ENCODE data around the gene UACA. TPM values are rescaled to one million over a fixed set of nuclear protein-coding genes. Genes with fewer than 3 reads are reported as not detected.

UACA gene
- total RNA-seq, 2 donors from 2014 or later = 16.3 to 35.2 TPM

DNA sequence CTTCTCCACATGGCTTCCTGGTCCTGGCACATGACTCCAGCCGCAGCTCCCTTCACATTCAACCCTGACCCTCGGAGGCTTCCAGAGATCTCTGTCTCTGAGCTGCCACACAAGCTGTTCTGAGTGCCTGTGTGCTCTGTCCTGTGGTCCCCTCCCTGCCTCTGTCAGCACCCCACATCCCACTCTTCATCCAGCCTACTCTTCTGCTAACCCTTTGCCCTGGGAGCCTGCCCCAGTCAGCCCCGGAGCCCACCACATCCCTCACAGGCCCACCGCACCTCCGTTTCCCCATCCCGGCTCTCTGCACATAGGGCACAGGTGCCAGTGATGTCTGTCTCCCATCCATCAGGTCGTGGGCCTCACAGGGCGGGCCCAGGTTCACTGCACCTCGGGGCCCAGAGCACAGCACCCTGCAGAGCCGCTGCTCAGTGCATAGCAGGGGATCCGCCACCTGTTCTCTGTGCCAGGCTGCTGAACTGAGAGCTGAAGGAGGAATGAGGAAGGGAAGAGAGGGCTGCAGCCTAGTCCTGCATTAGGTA lies 133.6 kb downstream of the UACA start:
- Histone ChIP-seq H3K27ac (no peak overlapping the region), H3K4me1 (replicated peaks) (peaks cover 8% of the 10 kb centered on the region), H3K36me3 (no peaks in the 10 kb centered on the region), H3K9me3 (no peaks in the 10 kb centered on the region), H3K27me3 (replicated peaks; ENCODE audit: insufficient read depth) (no peaks in the 10 kb centered on the region), H3K4me3 (no peak overlapping the region)
- DNase-seq (ENCODE audit: low spot score) = no peak
- TF ChIP-seq POLR2A (IDR thresholded peaks at IDR 0.05) = no peak
- TF ChIP-seq POLR2AphosphoS5 (IDR thresholded peaks at IDR 0.05) = no peak
- TF ChIP-seq, protein P1, sequence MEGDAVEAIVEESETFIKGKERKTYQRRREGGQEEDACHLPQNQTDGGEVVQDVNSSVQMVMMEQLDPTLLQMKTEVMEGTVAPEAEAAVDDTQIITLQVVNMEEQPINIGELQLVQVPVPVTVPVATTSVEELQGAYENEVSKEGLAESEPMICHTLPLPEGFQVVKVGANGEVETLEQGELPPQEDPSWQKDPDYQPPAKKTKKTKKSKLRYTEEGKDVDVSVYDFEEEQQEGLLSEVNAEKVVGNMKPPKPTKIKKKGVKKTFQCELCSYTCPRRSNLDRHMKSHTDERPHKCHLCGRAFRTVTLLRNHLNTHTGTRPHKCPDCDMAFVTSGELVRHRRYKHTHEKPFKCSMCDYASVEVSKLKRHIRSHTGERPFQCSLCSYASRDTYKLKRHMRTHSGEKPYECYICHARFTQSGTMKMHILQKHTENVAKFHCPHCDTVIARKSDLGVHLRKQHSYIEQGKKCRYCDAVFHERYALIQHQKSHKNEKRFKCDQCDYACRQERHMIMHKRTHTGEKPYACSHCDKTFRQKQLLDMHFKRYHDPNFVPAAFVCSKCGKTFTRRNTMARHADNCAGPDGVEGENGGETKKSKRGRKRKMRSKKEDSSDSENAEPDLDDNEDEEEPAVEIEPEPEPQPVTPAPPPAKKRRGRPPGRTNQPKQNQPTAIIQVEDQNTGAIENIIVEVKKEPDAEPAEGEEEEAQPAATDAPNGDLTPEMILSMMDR (IDR thresholded peaks at IDR 0.05) = no peak
- 95% methylated on average over 11 of the region's 11 CpGs for WGBS
- intact Hi-C loops (cut with DNase I) = no loop called here

DNA sequence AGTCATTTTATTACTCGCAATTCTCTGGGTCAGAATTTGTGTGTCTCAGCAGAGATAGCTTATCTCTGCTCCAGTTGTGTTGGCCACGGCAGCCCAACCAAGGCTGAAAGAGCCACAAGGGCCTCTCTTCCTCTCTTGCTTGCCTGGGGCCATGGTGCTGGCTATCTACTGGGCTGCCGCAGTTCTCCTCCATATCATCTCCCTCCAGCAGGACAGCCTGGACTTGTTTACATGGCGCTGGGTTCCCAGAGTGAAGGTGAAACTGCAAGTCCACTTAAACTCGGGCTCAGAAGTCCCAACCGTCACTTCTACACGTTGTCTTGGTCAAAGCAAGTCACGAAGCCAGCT lies 134.8 kb downstream of the UACA start:
- no peak for DNase-seq (ENCODE audit: low spot score)
- H3K4me1 ChIP-seq (replicated peaks) = peaks cover 5% of the 10 kb centered on the region
- intact Hi-C loops (cut with DNase I) = no loop called here
- no peaks in the 10 kb centered on the region for H3K27me3 ChIP-seq (replicated peaks; ENCODE audit: insufficient read depth)
- H3K36me3 ChIP-seq = no peaks in the 10 kb centered on the region
- no peaks in the 10 kb centered on the region for H3K9me3 ChIP-seq
- H3K27ac ChIP-seq = no peak overlapping the region
- 86% methylated on average over 8 of the region's 8 CpGs for WGBS
- TF ChIP-seq POLR2A (IDR thresholded peaks at IDR 0.05) = no peak
- TF ChIP-seq POLR2AphosphoS5 (IDR thresholded peaks at IDR 0.05) = no peak
- TF ChIP-seq, protein P1 (IDR thresholded peaks at IDR 0.05) = no peak
- no peak overlapping the region for H3K4me3 ChIP-seq

DNA sequence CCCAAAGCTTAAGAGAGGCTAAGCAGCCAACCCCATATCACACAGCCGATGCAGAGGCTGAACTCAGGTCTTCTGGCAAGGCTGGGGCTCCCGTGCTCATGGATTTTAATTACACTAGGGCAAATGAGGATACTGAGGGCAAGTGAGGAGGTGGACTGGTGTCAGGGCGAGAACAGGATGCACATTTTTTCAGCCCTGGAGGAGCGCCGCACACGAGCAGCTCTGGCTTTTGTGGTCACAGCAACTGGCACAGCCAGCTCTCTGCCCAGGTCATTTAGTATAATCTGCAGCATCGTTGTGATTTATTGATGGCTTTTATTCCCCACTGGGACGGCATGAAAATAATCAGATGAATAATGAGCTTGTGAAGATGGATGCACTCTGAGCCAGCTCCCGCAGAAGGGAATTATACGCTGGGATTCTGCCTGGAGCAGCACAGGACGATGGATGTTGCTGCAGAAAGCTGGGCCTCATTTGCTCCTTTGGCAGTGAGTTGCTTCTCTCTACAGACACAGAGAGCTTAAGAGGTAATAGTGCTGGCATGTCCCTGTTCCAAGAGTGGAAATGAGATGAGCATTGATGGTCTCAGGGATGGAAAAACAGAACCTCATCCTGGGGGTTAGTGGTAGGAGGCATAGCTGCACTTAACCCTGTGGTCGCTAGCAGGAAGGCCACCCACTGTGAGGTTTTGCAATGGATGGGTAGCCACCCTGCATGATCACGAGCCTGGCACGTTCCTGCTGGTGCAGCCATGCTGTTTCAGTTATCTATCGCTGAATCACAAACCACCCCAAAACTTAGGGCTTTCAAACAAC lies 135.4 kb downstream of the UACA start:
- Histone ChIP-seq H3K36me3 (no peaks in the 10 kb centered on the region), H3K9me3 (no peaks in the 10 kb centered on the region), H3K4me3 (no peak overlapping the region), H3K27me3 (replicated peaks; ENCODE audit: insufficient read depth) (no peaks in the 10 kb centered on the region), H3K4me1 (replicated peaks) (no peaks in the 10 kb centered on the region), H3K27ac (no peak overlapping the region)
- TF ChIP-seq POLR2AphosphoS5 (IDR thresholded peaks at IDR 0.05) (no peak), POLR2A (IDR thresholded peaks at IDR 0.05) (no peak)
- TF ChIP-seq, protein P1 (IDR thresholded peaks at IDR 0.05) = no peak
- intact Hi-C loops (cut with DNase I) = no loop called here
- DNase-seq (ENCODE audit: low spot score) = no peak
- 49% methylated on average over 15 of the region's 15 CpGs for whole genome bisulfite sequencing

DNA sequence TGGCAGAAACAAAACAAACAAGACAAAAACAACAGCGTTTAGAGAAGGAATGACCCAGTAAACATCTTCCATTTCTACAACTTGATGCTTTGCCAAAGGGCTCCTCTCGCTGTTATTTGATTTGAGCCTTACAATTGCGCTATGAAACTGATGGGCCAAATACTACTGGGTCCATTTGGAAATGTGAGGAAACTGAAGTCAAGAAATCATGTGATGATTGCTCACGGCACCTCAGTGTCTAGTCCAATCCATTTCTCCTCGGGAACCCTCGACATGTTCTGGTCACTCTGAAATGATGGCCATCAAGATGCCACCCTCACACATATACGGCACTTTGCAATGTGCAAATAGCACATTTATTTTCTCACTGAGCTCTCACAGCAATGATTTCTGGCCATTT lies 136.0 kb downstream of the UACA start:
- Histone ChIP-seq H3K4me1 (replicated peaks) (no peaks in the 10 kb centered on the region), H3K4me3 (no peak overlapping the region), H3K27me3 (replicated peaks; ENCODE audit: insufficient read depth) (no peaks in the 10 kb centered on the region), H3K36me3 (no peaks in the 10 kb centered on the region), H3K9me3 (no peaks in the 10 kb centered on the region), H3K27ac (no peak overlapping the region)
- TF ChIP-seq POLR2AphosphoS5 (IDR thresholded peaks at IDR 0.05) (no peak), POLR2A (IDR thresholded peaks at IDR 0.05) (no peak)
- TF ChIP-seq, protein P1 (IDR thresholded peaks at IDR 0.05) = no peak
- WGBS = 81% methylated on average over 7 of the region's 7 CpGs
- intact Hi-C loops (cut with DNase I) = no loop called here
- no peak for DNase-seq (ENCODE audit: low spot score)

DNA sequence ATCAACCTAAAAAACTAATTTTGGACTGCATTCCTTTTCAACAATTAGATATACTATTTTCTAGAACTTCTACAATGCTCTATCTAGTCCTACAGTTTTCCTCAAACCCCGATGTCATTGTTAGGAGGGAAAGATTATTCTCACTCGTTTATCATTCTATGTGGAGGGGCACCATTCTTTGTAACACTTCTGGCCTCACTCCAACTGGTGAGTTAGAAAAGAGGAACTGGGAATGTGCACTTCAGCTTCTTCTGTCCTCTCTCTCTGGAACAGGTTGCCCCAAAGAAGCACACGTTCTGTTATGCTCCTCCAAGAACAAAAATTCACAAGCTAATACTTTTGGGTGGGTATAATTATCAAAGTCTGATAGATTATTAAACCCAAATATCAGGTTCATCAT lies 137.9 kb downstream of the UACA start:
- no peaks in the 10 kb centered on the region for H3K9me3 ChIP-seq
- DNase-seq (ENCODE audit: low spot score) = no peak
- H3K4me3 ChIP-seq = no peak overlapping the region
- intact Hi-C loops (cut with DNase I) = no loop called here
- no peaks in the 10 kb centered on the region for H3K27me3 ChIP-seq (replicated peaks; ENCODE audit: insufficient read depth)
- no peak overlapping the region for H3K27ac ChIP-seq
- H3K36me3 ChIP-seq = no peaks in the 10 kb centered on the region
- whole genome bisulfite sequencing = 24% methylated on average over 3 of the region's 3 CpGs
- TF ChIP-seq, protein P1 (IDR thresholded peaks at IDR 0.05) = no peak
- no peak for TF ChIP-seq POLR2AphosphoS5 (IDR thresholded peaks at IDR 0.05)
- no peak for TF ChIP-seq POLR2A (IDR thresholded peaks at IDR 0.05)
- no peaks in the 10 kb centered on the region for H3K4me1 ChIP-seq (replicated peaks)
